Lower lobe of right lung (tissue), 2 donors: ENCODE data around the gene CCDC57. TPM values are rescaled to one million over a fixed set of nuclear protein-coding genes. Genes with fewer than 3 reads are reported as not detected.

Experiments
- ATAC-seq, 2 donors: fragments of 200-7000 bp; cut with Tn5 transposase; one replicate each; pipeline ENCODE4 v1.9.1; 2020 to 2022; ENCODE audit warnings: mild to moderate bottlenecking in 2 of 2, moderate library complexity in 2 of 2
- DNase-seq: peaks from one replicate; pipeline ENCODE4 v3.0.0-alpha.2; 2020
- H3K27ac ChIP-seq: fragments of 200-600 bp; one replicate; pipeline ENCODE4 v1.8.0; 2022
- H3K27me3 ChIP-seq: fragments of 200-600 bp; one replicate; pipeline ENCODE4 v1.8.0; 2022; ENCODE audit warnings: low read depth
- H3K36me3 ChIP-seq: fragments of 200-600 bp; one replicate; pipeline ENCODE4 v1.8.0; 2022; ENCODE audit warnings: mild to moderate bottlenecking
- H3K4me1 ChIP-seq: fragments of 200-600 bp; one replicate; pipeline ENCODE4 v1.8.0; 2022
- H3K4me3 ChIP-seq: fragments of 200-600 bp; one replicate; pipeline ENCODE4 v1.8.0; 2022; ENCODE audit warnings: mild to moderate bottlenecking
- H3K9me3 ChIP-seq: fragments of 200-600 bp; one replicate; pipeline ENCODE4 v1.8.0; 2022
- CTCF ChIP-seq: fragments of 200-600 bp; IDR thresholded peaks from one replicate; pipeline ENCODE4 v1.8.0; 2022; ENCODE audit warnings: antibody characterized with exemption, mild to moderate bottlenecking
- intact Hi-C: fragments of 100-400 bp; cut with DNase I; formaldehyde crosslinking; loops from one replicate; pipeline ENCODE4 v1.11.0; 2022
- total RNA-seq: library from RNA; stranded (reverse); fragmentation: NEBNext Ultra II Directional; extraction: Animal tissue kit (Norgen Biotek cat#: 25700); gene quantifications from one replicate; pipeline ENCODE4 v1.2.1, GENCODE V29; 2021
- donor health status: DM: no; HTN: yes; CAD: no; lungs with severe emphysema.

The CCDC57 gene
- total RNA-seq, 1 donor from 2014 or later = 63.4 TPM

- H3K27me3 ChIP-seq = no peaks in the 10 kb centered on the region
- peaks cover 87% of the 10 kb centered on the region for H3K36me3 ChIP-seq
- peaks cover 19% of the 10 kb centered on the region for H3K4me1 ChIP-seq
- H3K9me3 ChIP-seq = no peaks in the 10 kb centered on the region
- no peak for ATAC-seq
- TF ChIP-seq CTCF = no peak
- H3K4me3 ChIP-seq = no peak overlapping the region
- intact Hi-C loops = no loop called here
- peak; percentile 37 for DNase-seq
- H3K27ac ChIP-seq = no peak overlapping the region
Observed at GRCh38 chr17:82250868-82251500, 38.3 kb upstream of the CCDC57 start.

GRCh38 chr17:82249896-82250581 lies 37.4 kb upstream of the CCDC57 start:
- H3K36me3 ChIP-seq = peaks cover 87% of the 10 kb centered on the region
- intact Hi-C loops = no loop called here
- H3K4me3 ChIP-seq = no peak overlapping the region
- no peak overlapping the region for H3K27ac ChIP-seq
- no peaks in the 10 kb centered on the region for H3K9me3 ChIP-seq
- TF ChIP-seq CTCF = no peak
- no peak for ATAC-seq
- no peaks in the 10 kb centered on the region for H3K27me3 ChIP-seq
- H3K4me1 ChIP-seq = peaks cover 19% of the 10 kb centered on the region
- DNase-seq = peak; percentile 35

DNA sequence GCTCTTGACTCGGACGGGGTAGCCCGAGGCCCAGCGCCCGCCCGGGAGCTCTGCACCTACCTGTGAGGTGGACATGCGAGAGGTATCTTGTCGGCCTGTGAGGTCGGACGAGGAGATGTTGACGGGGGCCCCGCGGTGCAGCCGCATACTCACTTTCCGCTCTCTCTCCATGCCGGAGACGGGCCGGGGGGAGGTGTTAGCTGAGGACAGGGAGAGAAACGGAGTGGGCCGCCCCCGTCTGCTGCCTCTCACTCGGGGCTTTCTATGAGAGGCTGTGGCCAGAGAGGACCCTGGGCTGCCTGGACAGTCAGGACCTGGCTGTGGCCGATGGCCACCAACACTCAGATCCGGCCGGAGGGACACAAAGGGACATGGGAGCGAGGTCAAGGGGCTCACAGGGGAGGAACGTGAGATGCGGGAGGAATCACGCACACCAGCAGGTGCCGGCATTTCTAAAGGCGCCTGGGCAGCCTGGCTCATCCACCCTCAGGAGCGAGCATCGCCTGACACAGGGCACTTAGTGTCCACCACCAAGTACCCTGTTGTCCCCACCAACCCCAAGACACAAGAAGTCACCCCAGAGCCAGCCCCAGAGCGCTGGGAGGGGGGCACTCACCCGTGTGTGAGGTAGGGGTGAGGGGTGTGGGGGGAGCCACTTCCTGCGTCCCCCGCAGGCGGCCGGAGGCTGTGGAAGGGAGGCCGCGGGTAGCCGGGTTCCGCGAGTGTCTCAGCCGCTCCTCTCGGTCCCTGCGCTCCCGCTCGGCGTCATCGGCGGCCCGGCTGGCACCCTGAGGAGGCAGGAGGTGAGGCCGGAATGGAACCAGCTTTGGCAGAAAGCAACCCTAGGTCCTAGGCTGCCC lies 36.4 kb upstream of the CCDC57 start:
- Histone ChIP-seq H3K9me3 (no peaks in the 10 kb centered on the region), H3K27ac (no peak overlapping the region), H3K4me1 (peaks cover 19% of the 10 kb centered on the region), H3K27me3 (no peaks in the 10 kb centered on the region), H3K4me3 (no peak overlapping the region), H3K36me3 (peaks cover 96% of the 10 kb centered on the region)
- DNase-seq (peak; percentile 45), ATAC-seq (no peak)
- no peak for TF ChIP-seq CTCF
- intact Hi-C loops = no loop called here

DNA sequence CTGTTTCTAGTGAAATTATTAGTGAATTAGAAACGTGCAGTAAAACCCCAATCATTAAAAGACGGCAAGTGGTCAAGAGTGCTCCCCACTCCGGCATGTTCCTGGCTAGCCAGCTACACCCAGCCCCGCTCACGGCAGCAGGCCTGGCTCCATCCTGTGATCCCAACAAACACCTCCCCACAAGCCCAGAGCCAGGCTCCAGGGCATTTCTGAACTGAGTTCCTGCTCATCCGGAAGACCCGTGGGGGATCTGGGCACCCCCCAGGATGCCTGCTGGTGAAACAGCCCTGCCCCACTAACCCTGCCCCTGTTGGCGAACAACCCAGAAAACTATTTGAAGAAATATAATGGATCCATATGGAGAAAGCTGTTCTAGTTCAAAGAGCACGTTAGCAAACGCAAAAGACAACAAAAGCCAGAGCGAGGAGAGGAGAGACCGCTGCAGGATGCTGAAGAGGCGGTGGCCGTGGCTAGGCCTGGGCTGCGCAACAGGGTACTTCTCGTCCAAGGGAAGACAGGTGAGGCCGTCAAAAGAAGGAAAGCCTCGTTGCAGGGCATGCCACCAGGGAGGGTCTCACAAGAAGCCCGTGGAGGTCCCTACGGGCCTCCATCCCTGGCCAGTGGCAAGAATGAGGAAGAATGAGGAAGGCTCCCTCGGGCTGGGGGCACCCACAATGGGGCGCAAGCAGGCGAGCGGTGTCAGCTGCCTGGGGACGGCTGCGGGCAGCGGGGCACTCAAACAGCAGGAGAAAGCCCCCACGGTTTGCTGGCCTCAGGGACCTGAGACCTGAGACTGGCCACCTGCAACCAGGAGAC lies 35.4 kb upstream of the CCDC57 start:
- H3K27me3 ChIP-seq = no peaks in the 10 kb centered on the region
- intact Hi-C loops = no loop called here
- no peaks in the 10 kb centered on the region for H3K9me3 ChIP-seq
- ATAC-seq (no peak), DNase-seq (peak; percentile 39)
- peaks cover 27% of the 10 kb centered on the region for H3K4me1 ChIP-seq
- H3K27ac ChIP-seq = no peak overlapping the region
- TF ChIP-seq CTCF = no peak
- H3K36me3 ChIP-seq = peaks cover 100% of the 10 kb centered on the region
- no peak overlapping the region for H3K4me3 ChIP-seq

- no peak for ATAC-seq
- peaks cover 98% of the 10 kb centered on the region for H3K36me3 ChIP-seq
- H3K27me3 ChIP-seq = no peaks in the 10 kb centered on the region
- peaks cover 34% of the 10 kb centered on the region for H3K4me1 ChIP-seq
- TF ChIP-seq CTCF = no peak
- H3K4me3 ChIP-seq = no peak overlapping the region
- no peak for DNase-seq
- H3K9me3 ChIP-seq = no peaks in the 10 kb centered on the region
- H3K27ac ChIP-seq = peak overlapping the region; percentile 46
- intact Hi-C loops = no loop called here
Observed at GRCh38 chr17:82247182-82247823, 34.7 kb upstream of the CCDC57 start.
